Fibroblast of lung (primary cell): ENCODE results near the gene SEC23A. TPM values are rescaled to one million over a fixed set of nuclear protein-coding genes. Genes with fewer than 3 reads are reported as not detected.

ENCODE experiments used
- DNase-seq, 2 donors: peaks; one replicate each; pipeline versions ENCODE4 v3.0.0 to v3.0.0-alpha.2; 2010; ENCODE audit warnings: low read depth in 2 of 2
- H2AFZ ChIP-seq: 2 replicates; pipeline ENCODE4 v1.5.1; 2012; ENCODE audit warnings: low read length, control low read depth, inconsistent platforms
- H3K27ac ChIP-seq: 2 replicates; pipeline ENCODE4 v1.5.1; 2011; ENCODE audit warnings: low read length, control low read depth; ENCODE audit not compliant: insufficient read depth
- H3K27me3 ChIP-seq: 2 replicates; pipeline ENCODE4 v1.5.1; 2011; ENCODE audit warnings: mild to moderate bottlenecking, low read length; ENCODE audit not compliant: control insufficient read depth, insufficient read depth
- H3K36me3 ChIP-seq: 2 replicates; pipeline ENCODE4 v1.5.1; 2011; ENCODE audit warnings: low read length; ENCODE audit not compliant: control insufficient read depth, insufficient read depth
- H3K4me1 ChIP-seq: 2 replicates; pipeline ENCODE4 v1.5.1; 2011; ENCODE audit warnings: low read length; ENCODE audit not compliant: control insufficient read depth, insufficient read depth; ENCODE audit errors: extremely low read depth
- H3K4me2 ChIP-seq: 2 replicates; pipeline ENCODE4 v1.5.1; 2011; ENCODE audit warnings: low read length, control low read depth; ENCODE audit not compliant: insufficient read depth; ENCODE audit errors: extremely low read depth
- H3K4me3 ChIP-seq, 4 experiments: fragments of 200-600 bp in 1 of 4; sonication (generic) in 1 of 4; replicated peaks in 1 of 4; 2 replicates each; pipeline ENCODE4 v1.5.1; 2011 to 2016; ENCODE audit warnings: low read length in 4 of 4, low read depth in 3 of 4, mild to moderate bottlenecking in 3 of 4, control low read depth in 2 of 4, inconsistent platforms in 1 of 4, mixed read lengths in 1 of 4; ENCODE audit not compliant: insufficient read depth in 1 of 4; ENCODE audit errors: control extremely low read depth in 1 of 4
- H3K79me2 ChIP-seq: 2 replicates; pipeline ENCODE4 v1.5.1; 2012; ENCODE audit warnings: mild to moderate bottlenecking, low read length, inconsistent platforms; ENCODE audit not compliant: control insufficient read depth, insufficient read depth
- H3K9ac ChIP-seq: 2 replicates; pipeline ENCODE4 v1.5.1; 2011; ENCODE audit warnings: mild to moderate bottlenecking, low read length, control low read depth; ENCODE audit not compliant: insufficient read depth
- H3K9me3 ChIP-seq: 2 replicates; pipeline ENCODE4 v1.5.1; 2012; ENCODE audit warnings: low read depth, low read length; ENCODE audit not compliant: control insufficient read depth, insufficient read depth
- H4K20me1 ChIP-seq: 2 replicates; pipeline ENCODE4 v1.5.1; 2011; ENCODE audit warnings: low read length; ENCODE audit not compliant: control insufficient read depth, insufficient read depth; ENCODE audit errors: extremely low read depth
- CTCF ChIP-seq, 2 donors: IDR thresholded peaks in 1 of 2; conservative IDR thresholded peaks in 1 of 2; 1 replicate in 1 of 2; 2 replicates in 1 of 2; pipeline ENCODE4 v1.5.1; 2011 to 2012; ENCODE audit warnings: low read length in 2 of 2, control low read depth in 1 of 2, inconsistent platforms in 1 of 2, low read depth in 1 of 2, mild to moderate bottlenecking in 1 of 2
- EZH2 ChIP-seq: IDR thresholded peaks from 2 replicates; pipeline ENCODE4 v1.5.1; 2012; ENCODE audit warnings: low read length, control low read depth, mild to moderate bottlenecking; ENCODE audit errors: missing control alignments
- polyA plus RNA-seq, 2 donors: library from polyadenylated mRNA; depleted of rRNA in 1 of 2; stranded (reverse) in 1 of 2; unstranded in 1 of 2; fragments of >200 nt; gene quantifications; 2 replicates each; pipeline ENCODE4 v1.2.1, GENCODE V29; 2011 to 2012; ENCODE audit warnings: missing spikeins in 1 of 2
- total RNA-seq: library from RNA; depleted of rRNA; stranded (reverse); fragments of >200 nt; gene quantifications from 2 replicates; pipeline ENCODE4 v1.2.1, GENCODE V29; 2014

Gene SEC23A
- total and polyA plus RNA-seq, 2 donors (not counting 1 experiment from before 2014, with no cell fraction given): 271 to 287 TPM

DNA sequence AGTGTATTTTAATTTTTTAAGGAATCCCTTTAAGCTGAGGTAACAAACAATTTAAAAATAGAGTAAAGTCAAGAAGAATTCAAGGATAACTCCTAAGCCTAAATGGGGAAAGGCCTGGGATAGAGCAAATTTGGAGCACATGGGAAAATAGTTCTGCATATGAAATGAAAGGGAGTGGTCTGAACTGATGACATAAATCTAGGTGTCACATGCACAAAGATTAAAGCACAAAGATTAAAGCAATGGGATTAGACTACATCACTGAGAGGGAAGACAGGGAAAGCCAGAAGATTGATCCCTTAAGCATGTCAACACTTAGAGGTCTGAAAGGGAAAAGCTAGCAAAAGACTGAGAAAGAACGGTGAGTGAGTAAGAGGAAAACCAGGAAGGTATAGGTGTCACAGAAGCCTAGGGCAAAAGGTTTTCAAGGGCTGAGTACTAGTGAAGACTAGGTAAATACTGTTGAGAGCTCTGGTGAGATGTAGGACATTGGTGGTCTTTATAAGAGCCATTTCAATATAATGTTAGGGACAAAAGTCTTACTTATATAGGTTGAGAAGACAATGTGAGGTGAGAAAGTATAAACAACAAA is 59.6 kb downstream of the SEC23A start:
- Histone ChIP-seq H4K20me1 (no peaks in the 10 kb centered on the region), H2AFZ (no peak overlapping the region), H3K36me3 (peaks cover 13% of the 10 kb centered on the region), H3K79me2 (no peaks in the 10 kb centered on the region), H3K9me3 (no peaks in the 10 kb centered on the region), H3K4me2 (no peak overlapping the region), H3K27ac (no peak overlapping the region), H3K27me3 (no peaks in the 10 kb centered on the region), H3K4me1 (no peaks in the 10 kb centered on the region), H3K9ac (no peak overlapping the region), H3K4me3 (no peak overlapping the region)
- DNase-seq: no peak
- TF ChIP-seq EZH2 (no peak), CTCF (conservative IDR thresholded peaks at IDR 0.05 in 1 of 2, IDR thresholded peaks at IDR 0.05 in 1 of 2; ENCODE audit: low read depth in 1 of 2, low read length in 2 of 2) (no peak)

DNA sequence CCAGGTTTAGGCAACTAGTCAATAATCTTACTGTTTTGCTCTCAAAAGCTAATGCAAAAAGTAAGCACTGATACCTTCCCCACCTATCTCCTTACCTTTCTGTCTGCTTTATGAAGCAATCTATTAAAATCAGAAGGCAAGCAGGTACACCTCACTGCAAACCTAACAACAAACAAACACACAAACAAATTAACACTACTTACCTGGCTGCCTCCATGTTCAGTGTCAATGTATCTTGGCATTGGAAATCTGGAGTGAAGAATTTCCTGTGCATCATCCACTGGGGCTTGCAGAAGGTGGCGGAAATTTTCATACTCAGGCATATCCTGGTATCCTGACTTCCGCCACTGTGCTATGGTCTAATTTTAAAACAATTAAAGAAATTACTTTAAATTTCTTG is 62.5 kb downstream of the SEC23A start:
- no peak overlapping the region for H3K4me2 ChIP-seq
- H3K27me3 ChIP-seq: no peaks in the 10 kb centered on the region
- H3K36me3 ChIP-seq: peaks cover 18% of the 10 kb centered on the region
- no peak overlapping the region for H3K9ac ChIP-seq
- H3K27ac ChIP-seq: no peak overlapping the region
- no peak for TF ChIP-seq CTCF (conservative IDR thresholded peaks at IDR 0.05 in 1 of 2, IDR thresholded peaks at IDR 0.05 in 1 of 2; ENCODE audit: low read depth in 1 of 2, low read length in 2 of 2)
- TF ChIP-seq EZH2: no peak
- H3K4me1 ChIP-seq: no peaks in the 10 kb centered on the region
- no peak for DNase-seq
- no peaks in the 10 kb centered on the region for H3K79me2 ChIP-seq
- no peak overlapping the region for H2AFZ ChIP-seq
- H3K4me3 ChIP-seq: no peak overlapping the region
- H4K20me1 ChIP-seq: no peaks in the 10 kb centered on the region
- no peaks in the 10 kb centered on the region for H3K9me3 ChIP-seq

DNA sequence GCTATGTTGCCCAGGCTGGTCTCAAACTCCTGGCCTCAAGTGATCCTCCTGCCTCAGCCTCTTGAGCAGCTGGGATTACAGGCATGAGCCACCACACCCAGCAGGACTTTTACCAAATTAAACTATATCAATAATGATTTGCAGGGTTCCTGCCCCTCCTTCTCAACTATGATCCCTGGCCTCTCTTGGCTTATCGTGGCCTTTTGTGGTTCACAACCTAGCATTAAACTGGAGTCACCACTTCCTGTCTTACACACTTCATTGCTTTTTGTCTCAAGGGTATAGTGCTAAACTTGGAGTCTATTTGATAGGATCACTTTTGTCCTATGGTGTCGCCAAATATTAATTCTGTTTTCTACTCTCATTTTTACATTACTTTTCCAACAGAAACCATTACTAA is 64.5 kb downstream of the SEC23A start:
- DNase-seq: no peak
- Histone ChIP-seq H3K4me1 (no peaks in the 10 kb centered on the region), H3K79me2 (no peaks in the 10 kb centered on the region), H2AFZ (no peak overlapping the region), H3K9ac (no peak overlapping the region), H3K27me3 (no peaks in the 10 kb centered on the region), H3K36me3 (peaks cover 17% of the 10 kb centered on the region), H4K20me1 (no peaks in the 10 kb centered on the region), H3K4me2 (no peak overlapping the region), H3K4me3 (no peak overlapping the region), H3K27ac (no peak overlapping the region), H3K9me3 (no peaks in the 10 kb centered on the region)
- TF ChIP-seq EZH2 (no peak), CTCF (conservative IDR thresholded peaks at IDR 0.05 in 1 of 2, IDR thresholded peaks at IDR 0.05 in 1 of 2; ENCODE audit: low read depth in 1 of 2, low read length in 2 of 2) (no peak)
